HG02943 (cell line): Measurements from ENCODE around the gene EXOC4.

Experiments
- ATAC-seq: cut with Tn5 transposase; IDR thresholded peaks from one replicate; pipeline ENCODE4 v1.9.1; 2021; ENCODE audit warnings: mild to moderate bottlenecking, low read depth, moderate library complexity; ENCODE audit not compliant: unreplicated experiment

Gene EXOC4

GRCh38 chr7:133358708-133359107 lies 105.8 kb downstream of the EXOC4 start:
- ATAC-seq: no peak

- no peak for ATAC-seq
Measured at GRCh38 chr7:133359449-133359848, 106.6 kb downstream of the EXOC4 start.

- no peak for ATAC-seq
Measured at GRCh38 chr7:133360201-133360600, 107.3 kb downstream of the EXOC4 start.

- ATAC-seq: no peak
Measured at GRCh38 chr7:133361806-133362205, 108.9 kb downstream of the EXOC4 start.

- no peak for ATAC-seq
Measured at GRCh38 chr7:133364959-133365690, 112.2 kb downstream of the EXOC4 start.

- ATAC-seq: no peak
Measured at GRCh38 chr7:133365917-133366316, 113.0 kb downstream of the EXOC4 start.

- ATAC-seq: no peak
Measured at GRCh38 chr7:133367561-133367960, 114.7 kb downstream of the EXOC4 start.

GRCh38 chr7:133369130-133369529 lies 116.3 kb downstream of the EXOC4 start:
- no peak for ATAC-seq

GRCh38 chr7:133371616-133372015 lies 118.7 kb downstream of the EXOC4 start:
- no peak for ATAC-seq

GRCh38 chr7:133372337-133372736 lies 119.5 kb downstream of the EXOC4 start:
- no peak for ATAC-seq

- no peak for ATAC-seq
Measured at GRCh38 chr7:133376514-133376913, 123.6 kb downstream of the EXOC4 start.

GRCh38 chr7:133381965-133382364 lies 129.1 kb downstream of the EXOC4 start:
- ATAC-seq: no peak

- ATAC-seq: no peak
Measured at GRCh38 chr7:133382775-133383559, 130.1 kb downstream of the EXOC4 start.

- ATAC-seq: no peak
Measured at GRCh38 chr7:133386205-133386604, 133.3 kb downstream of the EXOC4 start.

- ATAC-seq: no peak
Measured at GRCh38 chr7:133389727-133390126, 136.8 kb downstream of the EXOC4 start.

GRCh38 chr7:133391206-133391605 lies 138.3 kb downstream of the EXOC4 start:
- no peak for ATAC-seq

- no peak for ATAC-seq
Measured at GRCh38 chr7:133394369-133394768, 141.5 kb downstream of the EXOC4 start.

GRCh38 chr7:133395551-133395950 lies 142.7 kb downstream of the EXOC4 start:
- no peak for ATAC-seq

GRCh38 chr7:133398506-133398905 lies 145.6 kb downstream of the EXOC4 start:
- no peak for ATAC-seq

- ATAC-seq: no peak
Measured at GRCh38 chr7:133401225-133401624, 148.3 kb downstream of the EXOC4 start.

- ATAC-seq: no peak
Measured at GRCh38 chr7:133408212-133408611, 155.3 kb downstream of the EXOC4 start.

GRCh38 chr7:133409421-133409820 lies 156.5 kb downstream of the EXOC4 start:
- no peak for ATAC-seq
